ENCODE results near the gene ADIPOR1. TPM values are rescaled to one million over a fixed set of nuclear protein-coding genes. Genes with fewer than 3 reads are reported as not detected.
"Not testable (repeated sequence)": the region's sequence is repeated elsewhere in the genome, so short reads cannot be mapped to it uniquely, and the experiment has no call there.

Gene ADIPOR1
- total RNA-seq, 1 experiment from 2014 or later, result 265 TPM

- DNase-seq (ENCODE audit: low read depth, low spot score); in situ Hi-C loops (cut with HindIII; ENCODE audit: low pct_unique_long_range_greater_than_20kb, low sequenced_read_pairs): not testable (repeated sequence)
These were observed 45.6 kb downstream of the ADIPOR1 start for GRCh38 chr1:202912476-202912875.

GRCh38 chr1:202909494-202909893, 48.6 kb downstream of the ADIPOR1 start:
- in situ Hi-C loops (cut with HindIII; ENCODE audit: low pct_unique_long_range_greater_than_20kb, low sequenced_read_pairs), result no loop called here
- DNase-seq (ENCODE audit: low read depth, low spot score), result no peak

GRCh38 chr1:202908998-202909397, 49.1 kb downstream of the ADIPOR1 start:
- in situ Hi-C loops (cut with HindIII; ENCODE audit: low pct_unique_long_range_greater_than_20kb, low sequenced_read_pairs), result no loop called here
- no peak for DNase-seq (ENCODE audit: low read depth, low spot score)

GRCh38 chr1:202905331-202905730, 52.8 kb downstream of the ADIPOR1 start:
- in situ Hi-C loops (cut with HindIII; ENCODE audit: low pct_unique_long_range_greater_than_20kb, low sequenced_read_pairs), result no loop called here
- no peak for DNase-seq (ENCODE audit: low read depth, low spot score)

GRCh38 chr1:202903808-202904207, 54.3 kb downstream of the ADIPOR1 start:
- in situ Hi-C loops (cut with HindIII; ENCODE audit: low pct_unique_long_range_greater_than_20kb, low sequenced_read_pairs); DNase-seq (ENCODE audit: low read depth, low spot score): not testable (repeated sequence)

- in situ Hi-C loops (cut with HindIII; ENCODE audit: low pct_unique_long_range_greater_than_20kb, low sequenced_read_pairs), result no loop called here
- no peak for DNase-seq (ENCODE audit: low read depth, low spot score)
These were observed 56.6 kb downstream of the ADIPOR1 start for GRCh38 chr1:202901555-202901954.

GRCh38 chr1:202892501-202892900, 65.6 kb downstream of the ADIPOR1 start:
- no peak for DNase-seq (ENCODE audit: low read depth, low spot score)
- in situ Hi-C loops (cut with HindIII; ENCODE audit: low pct_unique_long_range_greater_than_20kb, low sequenced_read_pairs), result no loop called here

Small RNA genes lying within 50 kb of the gene (small RNA-seq; reads per million reads assigned to genes)
- gene RF00019, result 0 reads per million in 2 experiments

Other genes with a start within 250 kb of the ADIPOR1 start
- 0.03 TPM in 1 of 2 replicates, not detected in the other for gene SYT2, start 247.9 kb downstream of the ADIPOR1 start, total RNA-seq (2014; rRNA removed; shearing (Covaris generic))
- gene KDM5B, start 149.9 kb downstream of the ADIPOR1 start, total RNA-seq (2014; rRNA removed; shearing (Covaris generic)), result 49.8 and 57.3 TPM in 2 replicates
- 1.2 TPM in 1 of 2 replicates, not detected in the other for gene PCAT6, start 147.4 kb downstream of the ADIPOR1 start, total RNA-seq (2014; rRNA removed; shearing (Covaris generic))
- gene RABIF, start 69.2 kb downstream of the ADIPOR1 start, total RNA-seq (2014; rRNA removed; shearing (Covaris generic)), result 6.6 and 7.7 TPM in 2 replicates
- 34.3 and 35.7 TPM in 2 replicates for gene KLHL12, start 31.1 kb downstream of the ADIPOR1 start, total RNA-seq (2014; rRNA removed; shearing (Covaris generic))
- 72.6 and 75.5 TPM in 2 replicates for gene CYB5R1, start 8.9 kb upstream of the ADIPOR1 start, total RNA-seq (2014; rRNA removed; shearing (Covaris generic))
- gene TMEM183A, start 49.1 kb upstream of the ADIPOR1 start, total RNA-seq (2014; rRNA removed; shearing (Covaris generic)), result 64.8 and 78.1 TPM in 2 replicates
- 4.5 and 4.8 TPM in 2 replicates for gene PPFIA4, start 68.2 kb upstream of the ADIPOR1 start, total RNA-seq (2014; rRNA removed; shearing (Covaris generic))
- not detected in 2 replicates for gene MYOG, start 127.7 kb upstream of the ADIPOR1 start, total RNA-seq (2014; rRNA removed; shearing (Covaris generic))
- 0.92 TPM in 1 of 2 replicates, not detected in the other for gene ADORA1, start 169.4 kb upstream of the ADIPOR1 start, total RNA-seq (2014; rRNA removed; shearing (Covaris generic))
- not detected in 2 replicates for gene MYBPH, start 217.5 kb upstream of the ADIPOR1 start, total RNA-seq (2014; rRNA removed; shearing (Covaris generic))
- 0.08 TPM in 1 of 2 replicates, not detected in the other for gene CHI3L1, start 228.4 kb upstream of the ADIPOR1 start, total RNA-seq (2014; rRNA removed; shearing (Covaris generic))

Measured in SK-MEL-5 (cell line).